Panc1 (cell line): ENCODE measurements around the gene RARG. TPM values are rescaled to one million over a fixed set of nuclear protein-coding genes. Genes with fewer than 3 reads are reported as not detected.

Source experiments
- ATAC-seq: fragments of 200-7000 bp; cut with Tn5 transposase; 2 replicates; pipeline ENCODE4 v1.9.1; 2020; ENCODE audit warnings: mild to moderate bottlenecking, moderate library complexity
- BruUV-seq: library from RNA; stranded (reverse); fragments of 400-500 nt; replicated peaks from 2 replicates; lab custom pipeline; 2021; lab: Mats Ljungman, UMichigan
- CTCF ChIA-PET: fragments of 300-600 bp; sonication (Branson Sonifier 250); formaldehyde crosslinking; loops from one replicate; lab custom pipeline; 2022; ENCODE audit warnings: antibody characterized with exemption; lab: Charles Lee
- POLR2A ChIA-PET: fragments of 300-600 bp; sonication (Branson Sonifier 250); formaldehyde crosslinking; loops from one replicate; lab custom pipeline; 2022; ENCODE audit warnings: antibody characterized with exemption; lab: Charles Lee
- DNase-seq: peaks from one replicate; pipeline ENCODE4 v3.0.0-alpha.2; 2010; ENCODE audit warnings: low read depth, low spot score
- H3K27ac ChIP-seq: 2 replicates; pipeline ENCODE4 v1.5.1; 2011; ENCODE audit warnings: mild to moderate bottlenecking, low read length, inconsistent platforms
- H3K27me3 ChIP-seq: fragments of 200-500 bp; sonication (Bioruptor generic); 2 replicates; pipeline ENCODE4 v1.6.0; 2014; ENCODE audit warnings: low read length, inconsistent platforms; ENCODE audit not compliant: control insufficient read depth, insufficient read depth
- H3K36me3 ChIP-seq: fragments of 200-500 bp; sonication (Bioruptor generic); 2 replicates; pipeline ENCODE4 v1.5.1; 2014; ENCODE audit warnings: inconsistent platforms, mild to moderate bottlenecking, low read length, moderate library complexity; ENCODE audit not compliant: control insufficient read depth, insufficient read depth
- H3K4me1 ChIP-seq: 2 replicates; pipeline ENCODE4 v1.5.1; 2011; ENCODE audit warnings: inconsistent platforms, mild to moderate bottlenecking, low read length, moderate library complexity; ENCODE audit not compliant: control insufficient read depth, insufficient read depth
- H3K4me3 ChIP-seq, 2 experiments: 2 replicates each; pipeline ENCODE4 v1.5.1; 2011 to 2012; ENCODE audit warnings: low read depth in 2 of 2, low read length in 2 of 2, mild to moderate bottlenecking in 2 of 2, inconsistent platforms in 1 of 2, moderate library complexity in 1 of 2
- H3K9me3 ChIP-seq: fragments of 200-500 bp; sonication (Bioruptor generic); 2 replicates; pipeline ENCODE4 v1.5.1; 2014; ENCODE audit warnings: low read depth, mild to moderate bottlenecking, inconsistent platforms, low read length, moderate library complexity; ENCODE audit not compliant: control insufficient read depth, insufficient read depth
- POLR2AphosphoS5 ChIP-seq: IDR thresholded peaks from 2 replicates; pipeline ENCODE4 v1.6.1; 2012; ENCODE audit warnings: mild to moderate bottlenecking, low read depth, low read length, moderate library complexity
- SIN3A ChIP-seq: IDR thresholded peaks from 2 replicates; pipeline ENCODE4 v1.6.1; 2012; ENCODE audit warnings: low read depth, mild to moderate bottlenecking, low read length, moderate library complexity, borderline replicate concordance; ENCODE audit not compliant: insufficient read depth
- TCF7L2 ChIP-seq: IDR thresholded peaks from 2 replicates; pipeline ENCODE4 v1.6.1; 2011; ENCODE audit warnings: mild to moderate bottlenecking, low read depth, low read length, inconsistent platforms
- in situ Hi-C: cut with HindIII; loops from 2 replicates; pipeline ENCODE4 v1.10.0; 2016; ENCODE audit warnings: low sequenced_read_pairs, low pct_unique_long_range_greater_than_20kb
- intact Hi-C: fragments of 100-400 bp; cut with micrococcal nuclease; formaldehyde crosslinking; loops from one replicate; pipeline ENCODE4 v1.10.0; 2022; ENCODE audit not compliant: unreplicated experiment
- total RNA-seq: library from RNA; stranded (reverse); gene quantifications from one replicate; pipeline ENCODE4 v1.2.1, GENCODE V29; 2021; ENCODE audit not compliant: unreplicated experiment
- TF ChIP-seq, protein P1 (sequence below), 2 experiments: IDR thresholded peaks; 2 replicates each; pipeline ENCODE4 v1.6.1; 2011 to 2012; ENCODE audit warnings: low read depth in 2 of 2, control low read depth in 1 of 2, low read length in 1 of 2, mild to moderate bottlenecking in 1 of 2, moderate library complexity in 1 of 2; ENCODE audit not compliant: insufficient read depth in 1 of 2
- TF ChIP-seq, protein P2 (sequence below): fragments of 450-650 bp; IDR thresholded peaks from 2 replicates; pipeline ENCODE4 v1.5.1; 2017; ENCODE audit warnings: mild to moderate bottlenecking

Gene RARG
- total RNA-seq, 1 experiment from 2014 or later: 41.2 TPM

DNA sequence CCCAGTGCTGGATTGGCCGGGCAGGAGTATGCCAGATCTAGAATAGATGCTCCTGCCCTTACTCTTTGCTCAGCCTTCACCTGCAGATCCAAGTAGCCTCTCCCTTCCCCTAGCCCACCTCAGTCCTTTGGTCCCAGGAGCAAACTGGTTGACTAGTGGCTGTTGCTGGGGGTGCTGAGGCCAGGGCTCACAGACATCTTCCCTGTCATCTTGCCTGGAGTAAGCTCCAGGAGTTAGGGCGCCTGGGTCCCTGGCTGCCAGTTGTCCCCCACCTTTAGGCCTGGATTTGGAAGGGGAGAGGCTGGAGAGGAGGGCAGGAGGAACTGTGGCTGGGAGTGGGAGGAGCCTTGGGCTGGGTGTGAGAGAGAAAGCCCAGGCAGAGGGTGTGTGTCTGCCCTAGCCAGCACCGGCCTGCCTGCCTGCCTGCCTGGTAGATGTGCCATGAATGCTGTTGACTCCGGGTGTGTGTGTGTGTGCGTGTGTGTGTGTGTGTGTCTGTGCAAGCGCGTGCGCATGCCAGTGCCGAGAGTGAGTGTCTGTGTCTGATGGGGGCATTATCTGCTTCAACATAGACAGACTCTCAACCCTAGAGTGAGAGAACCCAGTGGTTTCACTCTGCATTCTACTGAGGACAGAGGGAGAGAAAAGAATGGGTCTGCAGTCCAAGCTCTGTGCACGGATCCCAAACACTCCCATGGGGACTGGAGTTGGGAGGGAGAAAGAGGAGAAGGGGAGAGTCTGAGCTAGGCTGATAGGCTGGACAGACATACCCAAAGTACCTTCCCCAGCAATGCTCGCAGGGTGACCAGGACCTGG is 845 bp upstream of the RARG start:
- CTCF ChIA-PET: interaction anchor here (1.3 kb wide), 1 partner anchor 13 kb away, joined by 3 read pairs; no protein-coding TSS in a partner anchor

DNA sequence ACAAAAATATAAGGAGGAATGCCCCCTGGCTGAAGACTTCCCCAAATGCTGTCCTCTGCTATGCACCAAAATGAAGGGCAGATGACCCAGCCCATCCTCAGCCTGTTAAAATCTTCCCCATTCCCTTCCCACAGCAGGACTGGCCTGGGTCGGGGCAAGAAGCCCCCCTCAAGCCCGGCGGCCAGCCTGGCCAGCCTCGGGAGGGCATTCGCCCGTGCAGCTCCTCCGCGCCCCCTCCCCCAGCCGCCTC is 413 bp downstream of the RARG start:
- CTCF ChIA-PET: no interaction called here
- intact Hi-C loops: no loop called here
- ATAC-seq: 0 out of 2 replicates have a peak, but pooled peaks have one; percentile 1
- no peak for DNase-seq
- POLR2A ChIA-PET: no interaction called here
- H3K4me1 ChIP-seq: peaks cover 30% of the 10 kb centered on the region
- peak overlapping the region; percentile 65 to 72 for H3K4me3 ChIP-seq
- TF ChIP-seq POLR2AphosphoS5: no peak
- TF ChIP-seq TCF7L2: no peak
- TF ChIP-seq SIN3A: no peak
- TF ChIP-seq, protein P1, sequence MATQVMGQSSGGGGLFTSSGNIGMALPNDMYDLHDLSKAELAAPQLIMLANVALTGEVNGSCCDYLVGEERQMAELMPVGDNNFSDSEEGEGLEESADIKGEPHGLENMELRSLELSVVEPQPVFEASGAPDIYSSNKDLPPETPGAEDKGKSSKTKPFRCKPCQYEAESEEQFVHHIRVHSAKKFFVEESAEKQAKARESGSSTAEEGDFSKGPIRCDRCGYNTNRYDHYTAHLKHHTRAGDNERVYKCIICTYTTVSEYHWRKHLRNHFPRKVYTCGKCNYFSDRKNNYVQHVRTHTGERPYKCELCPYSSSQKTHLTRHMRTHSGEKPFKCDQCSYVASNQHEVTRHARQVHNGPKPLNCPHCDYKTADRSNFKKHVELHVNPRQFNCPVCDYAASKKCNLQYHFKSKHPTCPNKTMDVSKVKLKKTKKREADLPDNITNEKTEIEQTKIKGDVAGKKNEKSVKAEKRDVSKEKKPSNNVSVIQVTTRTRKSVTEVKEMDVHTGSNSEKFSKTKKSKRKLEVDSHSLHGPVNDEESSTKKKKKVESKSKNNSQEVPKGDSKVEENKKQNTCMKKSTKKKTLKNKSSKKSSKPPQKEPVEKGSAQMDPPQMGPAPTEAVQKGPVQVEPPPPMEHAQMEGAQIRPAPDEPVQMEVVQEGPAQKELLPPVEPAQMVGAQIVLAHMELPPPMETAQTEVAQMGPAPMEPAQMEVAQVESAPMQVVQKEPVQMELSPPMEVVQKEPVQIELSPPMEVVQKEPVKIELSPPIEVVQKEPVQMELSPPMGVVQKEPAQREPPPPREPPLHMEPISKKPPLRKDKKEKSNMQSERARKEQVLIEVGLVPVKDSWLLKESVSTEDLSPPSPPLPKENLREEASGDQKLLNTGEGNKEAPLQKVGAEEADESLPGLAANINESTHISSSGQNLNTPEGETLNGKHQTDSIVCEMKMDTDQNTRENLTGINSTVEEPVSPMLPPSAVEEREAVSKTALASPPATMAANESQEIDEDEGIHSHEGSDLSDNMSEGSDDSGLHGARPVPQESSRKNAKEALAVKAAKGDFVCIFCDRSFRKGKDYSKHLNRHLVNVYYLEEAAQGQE (IDR thresholded peaks at IDR 0.05; ENCODE audit: insufficient read depth in 1 of 2, low read depth in 2 of 2, low read length in 1 of 2): no peak
- TF ChIP-seq, protein P2, sequence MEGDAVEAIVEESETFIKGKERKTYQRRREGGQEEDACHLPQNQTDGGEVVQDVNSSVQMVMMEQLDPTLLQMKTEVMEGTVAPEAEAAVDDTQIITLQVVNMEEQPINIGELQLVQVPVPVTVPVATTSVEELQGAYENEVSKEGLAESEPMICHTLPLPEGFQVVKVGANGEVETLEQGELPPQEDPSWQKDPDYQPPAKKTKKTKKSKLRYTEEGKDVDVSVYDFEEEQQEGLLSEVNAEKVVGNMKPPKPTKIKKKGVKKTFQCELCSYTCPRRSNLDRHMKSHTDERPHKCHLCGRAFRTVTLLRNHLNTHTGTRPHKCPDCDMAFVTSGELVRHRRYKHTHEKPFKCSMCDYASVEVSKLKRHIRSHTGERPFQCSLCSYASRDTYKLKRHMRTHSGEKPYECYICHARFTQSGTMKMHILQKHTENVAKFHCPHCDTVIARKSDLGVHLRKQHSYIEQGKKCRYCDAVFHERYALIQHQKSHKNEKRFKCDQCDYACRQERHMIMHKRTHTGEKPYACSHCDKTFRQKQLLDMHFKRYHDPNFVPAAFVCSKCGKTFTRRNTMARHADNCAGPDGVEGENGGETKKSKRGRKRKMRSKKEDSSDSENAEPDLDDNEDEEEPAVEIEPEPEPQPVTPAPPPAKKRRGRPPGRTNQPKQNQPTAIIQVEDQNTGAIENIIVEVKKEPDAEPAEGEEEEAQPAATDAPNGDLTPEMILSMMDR: no peak
- in situ Hi-C loops: no loop called here
- peak overlapping the region; percentile 75 for H3K27ac ChIP-seq
- BruUV-seq: no TSS peak
- no peaks in the 10 kb centered on the region for H3K27me3 ChIP-seq
- H3K9me3 ChIP-seq: no peaks in the 10 kb centered on the region
- H3K36me3 ChIP-seq: no peaks in the 10 kb centered on the region; the same call in 1 of the 2 replicates

More for the DNA sequence above, 845 bp upstream of the RARG start:
- intact Hi-C loops: no loop called here
- H3K27me3 ChIP-seq: no peaks in the 10 kb centered on the region; the same call in 1 of the 2 replicates
- peak overlapping the region; percentile 77 for H3K27ac ChIP-seq
- DNase-seq (no peak), ATAC-seq (peak; percentile 74)
- in situ Hi-C loops: no loop called here
- TF ChIP-seq TCF7L2 (no peak), POLR2AphosphoS5 (no peak), SIN3A (no peak)
- TF ChIP-seq, protein P1 (IDR thresholded peaks at IDR 0.05; ENCODE audit: insufficient read depth in 1 of 2, low read depth in 2 of 2, low read length in 1 of 2): no peak
- TF ChIP-seq, protein P2: no peak
- H3K4me1 ChIP-seq: peaks cover 30% of the 10 kb centered on the region
- no TSS peak for BruUV-seq
- H3K36me3 ChIP-seq: no peaks in the 10 kb centered on the region; the same call in 1 of the 2 replicates
- no peaks in the 10 kb centered on the region for H3K9me3 ChIP-seq
- POLR2A ChIA-PET: no interaction called here
- peak overlapping the region; percentile 47 to 67 for H3K4me3 ChIP-seq
